Urinary bladder (tissue), 4 donors: ENCODE data around the gene TMEM163. TPM values are rescaled to one million over a fixed set of nuclear protein-coding genes. Genes with fewer than 3 reads are reported as not detected.

Source experiments
- DNase-seq: peaks from one replicate; pipeline ENCODE4 v3.0.0-alpha.2; 2015; ENCODE audit errors: extremely low spot score
- H3K27ac ChIP-seq: one replicate; pipeline ENCODE4 v1.5.1; 2013; ENCODE audit warnings: low read depth, mild to moderate bottlenecking, moderate library complexity
- H3K36me3 ChIP-seq: one replicate; pipeline ENCODE4 v1.6.1; 2013; ENCODE audit warnings: mild to moderate bottlenecking, moderate library complexity; ENCODE audit not compliant: insufficient read depth
- H3K4me1 ChIP-seq: one replicate; pipeline ENCODE4 v1.6.1; 2013; ENCODE audit warnings: mild to moderate bottlenecking, moderate library complexity; ENCODE audit not compliant: insufficient read depth
- H3K4me3 ChIP-seq: one replicate; pipeline ENCODE4 v1.5.1; 2013; ENCODE audit warnings: low read depth, low read length
- WGBS: extraction: QIAGEN DNeasy Blood & Tissue Kit; methylation state at CpG from one replicate; pipeline ENCODE4 v1.1.7; 2013; 5-methylcytosine and 5-hydroxymethylcytosine counted together
- polyA plus RNA-seq: library from polyadenylated mRNA; stranded (reverse); fragments of 200-250 nt; gene quantifications from one replicate; pipeline ENCODE4 v1.2.3, GENCODE V29; 2013
- total RNA-seq: library from RNA; depleted of rRNA; stranded (reverse); fragments of >200 nt; gene quantifications from one replicate; pipeline ENCODE4 v1.2.3, GENCODE V29; 2014
- donor health status: healthy with polysubstance abuse.
- donor health status: healthy.

Gene TMEM163
- total and polyA plus RNA-seq, 2 donors, result 1.6 to 2.4 TPM

GRCh38 chr2:134716721-134717243 is 2.0 kb downstream of the TMEM163 start:
- Histone ChIP-seq H3K36me3 (no peaks in the 10 kb centered on the region), H3K4me3 (no peak overlapping the region), H3K27ac (no peak overlapping the region), H3K4me1 (no peaks in the 10 kb centered on the region)
- 67% methylated on average over 8 of the region's 8 CpGs for WGBS
- DNase-seq, result no peak

GRCh38 chr2:134715932-134716643 is 2.7 kb downstream of the TMEM163 start:
- DNase-seq, result no peak

GRCh38 chr2:134714228-134714627 is 4.6 kb downstream of the TMEM163 start:
- Histone ChIP-seq H3K27ac (no peak overlapping the region), H3K4me3 (no peak overlapping the region), H3K4me1 (no peaks in the 10 kb centered on the region), H3K36me3 (no peaks in the 10 kb centered on the region)
- DNase-seq, result no peak
- WGBS, result 86% methylated on average over 2 of the region's 2 CpGs

More at GRCh38 chr2:134715932-134716643, 2.7 kb downstream of the TMEM163 start:
- WGBS, result 68% methylated on average over 4 of the region's 4 CpGs
- no peak overlapping the region for H3K27ac ChIP-seq
- no peaks in the 10 kb centered on the region for H3K36me3 ChIP-seq
- H3K4me1 ChIP-seq, result no peaks in the 10 kb centered on the region
- no peak overlapping the region for H3K4me3 ChIP-seq

GRCh38 chr2:134713606-134714005 is 5.2 kb downstream of the TMEM163 start:
- 74% methylated on average over 1 of the region's 1 CpG for WGBS
- Histone ChIP-seq H3K4me1 (no peaks in the 10 kb centered on the region), H3K4me3 (no peak overlapping the region), H3K27ac (no peak overlapping the region), H3K36me3 (no peaks in the 10 kb centered on the region)
- no peak for DNase-seq

GRCh38 chr2:134713176-134713575 is 5.6 kb downstream of the TMEM163 start:
- Histone ChIP-seq H3K4me1 (no peaks in the 10 kb centered on the region), H3K36me3 (no peaks in the 10 kb centered on the region), H3K27ac (no peak overlapping the region), H3K4me3 (no peak overlapping the region)
- WGBS, result 77% methylated on average over 11 of the region's 11 CpGs
- DNase-seq, result no peak

DNA sequence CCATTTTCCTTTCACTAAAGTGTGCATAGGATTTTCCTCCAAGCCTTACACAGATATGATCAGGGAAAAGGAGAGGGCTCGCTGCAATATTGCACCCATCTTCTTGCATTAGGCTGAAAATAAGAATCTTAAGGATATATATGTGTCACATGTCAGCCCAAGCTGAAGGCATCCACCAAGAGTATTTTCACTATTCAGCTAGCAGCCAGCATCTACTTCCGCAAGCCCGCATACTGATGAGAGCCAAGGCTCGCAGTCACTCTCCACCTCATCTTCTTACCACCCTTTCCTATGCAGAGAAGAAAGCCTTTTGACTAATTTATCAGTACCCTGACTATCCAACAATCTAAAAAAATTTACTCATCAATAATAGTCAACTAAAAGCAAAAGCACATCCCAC is 6.1 kb downstream of the TMEM163 start:
- WGBS, result 86% methylated on average over 4 of the region's 4 CpGs
- DNase-seq, result no peak
- no peak overlapping the region for H3K27ac ChIP-seq
- no peaks in the 10 kb centered on the region for H3K4me1 ChIP-seq
- no peaks in the 10 kb centered on the region for H3K36me3 ChIP-seq
- no peak overlapping the region for H3K4me3 ChIP-seq

DNA sequence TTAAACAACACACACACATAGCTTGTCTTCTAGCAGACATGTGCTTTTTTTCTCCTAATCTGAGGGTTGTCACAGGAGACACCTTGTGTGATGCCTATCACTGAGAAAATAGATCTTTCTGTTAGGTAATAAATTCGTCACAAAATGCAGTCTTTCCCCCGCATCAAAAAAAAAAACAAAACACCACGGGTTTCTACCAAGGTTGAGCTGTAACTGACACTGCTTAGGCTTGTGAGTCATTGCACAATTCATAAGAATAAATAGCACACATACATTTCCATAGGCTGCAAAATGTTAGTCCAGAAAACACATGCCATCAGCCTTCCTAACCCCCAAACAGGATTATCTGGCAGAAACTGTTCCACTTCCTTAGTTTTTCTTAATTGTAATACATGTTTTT is 6.5 kb downstream of the TMEM163 start:
- Histone ChIP-seq H3K27ac (no peak overlapping the region), H3K36me3 (no peaks in the 10 kb centered on the region), H3K4me3 (no peak overlapping the region), H3K4me1 (no peaks in the 10 kb centered on the region)
- 34% methylated on average over 3 of the region's 3 CpGs for WGBS
- no peak for DNase-seq

- Histone ChIP-seq H3K27ac (no peak overlapping the region), H3K36me3 (no peaks in the 10 kb centered on the region), H3K4me1 (no peaks in the 10 kb centered on the region), H3K4me3 (no peak overlapping the region)
- no peak for DNase-seq
- 20% methylated on average over 3 of the region's 3 CpGs for WGBS
Measured at GRCh38 chr2:134711692-134712091, 7.1 kb downstream of the TMEM163 start.

DNA sequence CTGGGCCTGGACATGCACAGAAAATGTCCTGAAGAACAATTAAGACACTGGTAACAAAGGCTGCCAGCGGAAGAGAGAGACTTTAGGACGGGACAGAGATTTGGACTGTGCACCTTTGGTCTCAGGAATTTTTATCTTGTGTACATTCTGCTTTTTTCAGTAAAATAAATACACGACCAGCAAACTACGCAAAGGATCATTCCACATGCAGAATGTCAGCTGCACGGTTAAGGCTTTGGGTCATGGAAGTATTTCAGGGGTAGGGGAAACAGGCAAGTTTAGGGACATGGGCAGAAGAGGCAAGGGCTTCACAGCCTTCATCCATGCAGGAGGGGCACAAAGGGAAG is 11.5 kb downstream of the TMEM163 start:
- DNase-seq, result no peak
- no peak overlapping the region for H3K27ac ChIP-seq
- no peaks in the 10 kb centered on the region for H3K4me1 ChIP-seq
- WGBS, result 63% methylated on average over 5 of the region's 5 CpGs
- no peak overlapping the region for H3K4me3 ChIP-seq
- H3K36me3 ChIP-seq, result no peaks in the 10 kb centered on the region

DNA sequence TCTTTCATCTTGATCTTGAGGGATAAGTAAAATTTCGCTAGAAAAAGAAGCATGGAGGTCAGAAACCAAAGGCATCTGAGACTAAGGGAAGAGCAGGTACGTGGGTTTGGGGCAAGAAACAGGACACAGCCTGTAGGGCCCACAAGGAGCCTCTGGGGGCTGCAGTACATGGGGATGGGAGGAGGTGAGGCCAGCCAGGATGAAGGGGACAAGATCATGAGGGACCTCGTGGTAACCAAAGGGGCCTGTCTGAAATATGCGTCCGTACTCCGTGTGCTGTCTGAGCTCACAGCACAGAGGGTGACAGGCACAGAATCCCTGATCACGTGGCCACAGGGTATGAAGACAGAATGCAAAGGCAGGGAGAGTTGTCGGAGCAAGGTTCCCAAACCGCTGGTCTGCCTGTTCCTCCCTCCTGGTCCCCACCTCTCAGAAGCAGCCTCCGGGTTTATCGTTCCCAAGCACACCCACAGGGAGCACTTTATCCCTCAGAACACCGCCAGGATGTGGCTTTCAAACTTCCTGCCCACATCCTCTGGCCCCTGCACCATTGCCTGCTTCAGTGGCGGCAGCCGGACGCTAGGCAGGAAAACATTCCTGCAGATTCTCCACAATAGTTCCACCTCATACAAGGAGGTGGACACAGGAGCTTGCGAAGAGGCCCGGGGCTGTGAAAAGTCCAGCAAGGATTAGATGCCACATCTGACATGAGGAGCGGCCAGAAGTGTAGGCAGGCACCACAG is 12.0 kb downstream of the TMEM163 start:
- WGBS, result 41% methylated on average over 18 of the region's 18 CpGs
- DNase-seq, result no peak
- no peaks in the 10 kb centered on the region for H3K36me3 ChIP-seq
- H3K27ac ChIP-seq, result no peak overlapping the region
- H3K4me1 ChIP-seq, result no peaks in the 10 kb centered on the region
- no peak overlapping the region for H3K4me3 ChIP-seq

DNA sequence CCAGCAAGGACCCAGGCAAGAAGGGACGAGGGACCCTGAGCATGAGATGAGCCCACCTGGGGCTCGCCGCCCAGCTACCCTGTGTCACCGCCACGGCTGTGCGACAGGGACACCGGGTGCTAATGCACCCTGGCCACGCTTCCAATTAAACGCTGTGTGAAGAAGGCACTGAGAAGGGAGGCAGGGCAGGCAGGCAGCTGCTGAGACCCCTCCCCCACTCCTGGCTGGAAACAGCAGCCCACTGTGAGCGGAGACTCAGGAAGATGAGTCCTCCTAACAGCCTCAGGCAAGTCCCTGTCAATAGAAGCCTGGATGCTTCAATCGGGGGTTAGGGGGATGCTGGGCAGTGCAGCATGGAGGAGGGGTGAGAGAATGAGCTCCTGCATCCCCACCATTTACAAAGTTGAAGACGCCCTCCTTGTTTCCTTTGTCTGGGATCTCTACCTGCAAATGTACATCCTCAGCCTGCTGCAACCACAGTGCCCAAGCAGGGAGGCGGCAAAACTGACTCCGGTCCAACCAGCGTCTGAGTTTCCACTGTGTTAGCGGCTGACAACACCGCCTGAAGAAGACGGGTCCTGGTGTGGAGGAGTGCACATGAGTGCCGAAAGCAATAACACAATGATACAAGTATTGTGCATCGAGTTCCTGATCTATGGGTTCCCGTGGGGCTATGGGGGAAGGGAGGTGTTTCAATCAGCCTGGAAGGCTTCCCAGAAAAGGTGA is 12.8 kb downstream of the TMEM163 start:
- Histone ChIP-seq H3K27ac (no peak overlapping the region), H3K4me1 (no peaks in the 10 kb centered on the region), H3K36me3 (no peaks in the 10 kb centered on the region), H3K4me3 (no peak overlapping the region)
- 55% methylated on average over 21 of the region's 21 CpGs for WGBS
- DNase-seq, result no peak

DNA sequence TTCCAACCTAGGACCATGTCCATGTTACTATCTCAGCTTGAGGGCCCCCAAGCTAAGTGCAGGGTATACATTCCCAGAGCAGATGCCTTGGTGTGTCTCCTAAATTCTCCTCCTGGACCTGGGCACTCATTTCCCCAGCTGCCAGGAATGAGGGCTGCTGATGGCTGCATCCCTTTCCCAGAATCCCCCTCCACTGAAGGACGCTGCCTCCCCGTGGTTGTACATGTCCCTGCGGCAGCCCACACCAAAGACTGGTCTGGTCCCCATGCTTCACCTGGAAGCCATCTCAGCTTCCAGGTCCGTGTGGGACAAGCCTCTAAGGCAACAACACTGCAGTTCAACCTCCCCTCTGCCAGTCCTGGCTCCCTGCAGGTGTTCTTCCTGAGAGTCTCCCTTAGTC is 14.6 kb downstream of the TMEM163 start:
- DNase-seq, result no peak
- H3K27ac ChIP-seq, result no peak overlapping the region
- no peak overlapping the region for H3K4me3 ChIP-seq
- 80% methylated on average over 4 of the region's 4 CpGs for WGBS
- no peaks in the 10 kb centered on the region for H3K36me3 ChIP-seq
- no peaks in the 10 kb centered on the region for H3K4me1 ChIP-seq

DNA sequence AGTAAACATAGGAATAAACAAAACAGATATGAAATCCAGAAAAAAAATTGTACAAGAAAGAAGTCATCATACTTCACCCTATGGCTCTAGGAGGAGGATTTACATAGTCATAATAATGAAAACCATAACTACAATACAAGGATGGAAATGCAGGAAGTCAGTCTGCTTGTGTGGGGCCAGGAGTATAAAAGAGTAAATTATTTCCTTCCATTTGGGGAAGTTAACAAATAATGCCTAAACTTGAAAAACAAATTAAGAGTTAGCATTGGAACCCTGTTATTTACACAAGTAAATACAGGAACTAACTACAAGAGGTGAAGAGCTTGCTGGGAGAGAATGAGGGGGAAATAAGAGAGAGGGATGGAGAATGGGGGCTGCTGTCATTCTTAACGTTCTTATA is 15.4 kb downstream of the TMEM163 start:
- no peaks in the 10 kb centered on the region for H3K4me1 ChIP-seq
- H3K4me3 ChIP-seq, result no peak overlapping the region
- 40% methylated on average over 1 of the region's 1 CpG for WGBS
- H3K27ac ChIP-seq, result no peak overlapping the region
- DNase-seq, result no peak
- H3K36me3 ChIP-seq, result no peaks in the 10 kb centered on the region

GRCh38 chr2:134700730-134701129 is 18.1 kb downstream of the TMEM163 start:
- no peaks in the 10 kb centered on the region for H3K4me1 ChIP-seq
- 85% methylated on average over 5 of the region's 5 CpGs for WGBS
- no peak overlapping the region for H3K4me3 ChIP-seq
- H3K36me3 ChIP-seq, result no peaks in the 10 kb centered on the region
- DNase-seq, result no peak
- no peak overlapping the region for H3K27ac ChIP-seq
